Stimulated activated naive CD8-positive, alpha-beta T cell treated with anti-CD3 and anti-CD28 coated beads, Interleukin-15, Interleukin-2, amounts not matched to agents 100 ng/mL and 50 ng/mL, for 24 hours (primary cell): Measurements from ENCODE around the gene MYPN.
"Not testable (repeated sequence)": the region's sequence is repeated elsewhere in the genome, so short reads cannot be mapped to it uniquely, and the experiment has no call there.

Experiments used
- H3K27ac Mint-ChIP-seq: one replicate; pipeline ENCODE4 v1.8.0; 2021; ENCODE audit warnings: mild to moderate bottlenecking, mixed read lengths
- H3K27me3 Mint-ChIP-seq: one replicate; pipeline ENCODE4 v1.8.0; 2021; ENCODE audit warnings: mixed read lengths
- H3K36me3 Mint-ChIP-seq: one replicate; pipeline ENCODE4 v1.8.0; 2021; ENCODE audit warnings: low read depth, mixed read lengths
- H3K4me1 Mint-ChIP-seq: one replicate; pipeline ENCODE4 v1.8.0; 2021; ENCODE audit warnings: low read depth, mixed read lengths
- H3K4me3 Mint-ChIP-seq: one replicate; pipeline ENCODE4 v1.8.0; 2021; ENCODE audit warnings: mild to moderate bottlenecking, mixed read lengths
- H3K9me3 Mint-ChIP-seq: one replicate; pipeline ENCODE4 v1.8.0; 2021; ENCODE audit warnings: mixed read lengths

MYPN gene, protein sequence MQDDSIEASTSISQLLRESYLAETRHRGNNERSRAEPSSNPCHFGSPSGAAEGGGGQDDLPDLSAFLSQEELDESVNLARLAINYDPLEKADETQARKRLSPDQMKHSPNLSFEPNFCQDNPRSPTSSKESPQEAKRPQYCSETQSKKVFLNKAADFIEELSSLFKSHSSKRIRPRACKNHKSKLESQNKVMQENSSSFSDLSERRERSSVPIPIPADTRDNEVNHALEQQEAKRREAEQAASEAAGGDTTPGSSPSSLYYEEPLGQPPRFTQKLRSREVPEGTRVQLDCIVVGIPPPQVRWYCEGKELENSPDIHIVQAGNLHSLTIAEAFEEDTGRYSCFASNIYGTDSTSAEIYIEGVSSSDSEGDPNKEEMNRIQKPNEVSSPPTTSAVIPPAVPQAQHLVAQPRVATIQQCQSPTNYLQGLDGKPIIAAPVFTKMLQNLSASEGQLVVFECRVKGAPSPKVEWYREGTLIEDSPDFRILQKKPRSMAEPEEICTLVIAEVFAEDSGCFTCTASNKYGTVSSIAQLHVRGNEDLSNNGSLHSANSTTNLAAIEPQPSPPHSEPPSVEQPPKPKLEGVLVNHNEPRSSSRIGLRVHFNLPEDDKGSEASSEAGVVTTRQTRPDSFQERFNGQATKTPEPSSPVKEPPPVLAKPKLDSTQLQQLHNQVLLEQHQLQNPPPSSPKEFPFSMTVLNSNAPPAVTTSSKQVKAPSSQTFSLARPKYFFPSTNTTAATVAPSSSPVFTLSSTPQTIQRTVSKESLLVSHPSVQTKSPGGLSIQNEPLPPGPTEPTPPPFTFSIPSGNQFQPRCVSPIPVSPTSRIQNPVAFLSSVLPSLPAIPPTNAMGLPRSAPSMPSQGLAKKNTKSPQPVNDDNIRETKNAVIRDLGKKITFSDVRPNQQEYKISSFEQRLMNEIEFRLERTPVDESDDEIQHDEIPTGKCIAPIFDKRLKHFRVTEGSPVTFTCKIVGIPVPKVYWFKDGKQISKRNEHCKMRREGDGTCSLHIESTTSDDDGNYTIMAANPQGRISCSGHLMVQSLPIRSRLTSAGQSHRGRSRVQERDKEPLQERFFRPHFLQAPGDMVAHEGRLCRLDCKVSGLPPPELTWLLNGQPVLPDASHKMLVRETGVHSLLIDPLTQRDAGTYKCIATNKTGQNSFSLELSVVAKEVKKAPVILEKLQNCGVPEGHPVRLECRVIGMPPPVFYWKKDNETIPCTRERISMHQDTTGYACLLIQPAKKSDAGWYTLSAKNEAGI (N-terminal part only)

GRCh38 chr10:68109331-68109730 lies at the start of gene MYPN:
Gene MYPN, plus strand, starts transcription at chr10:68109488. Its CDS starts 11,951 bp downstream, at chr10:68121439.
- no peaks in the 10 kb centered on the region for H3K4me1 Mint-ChIP-seq
- H3K9me3 Mint-ChIP-seq, result no peaks in the 10 kb centered on the region
- H3K4me3 Mint-ChIP-seq, result no peak within 1 kb of the TSS
- H3K27me3 Mint-ChIP-seq, result peaks cover 7% of the 10 kb centered on the region
- H3K36me3 Mint-ChIP-seq, result no peaks in the 10 kb centered on the region
- no peak within 1 kb of the TSS for H3K27ac Mint-ChIP-seq

DNA sequence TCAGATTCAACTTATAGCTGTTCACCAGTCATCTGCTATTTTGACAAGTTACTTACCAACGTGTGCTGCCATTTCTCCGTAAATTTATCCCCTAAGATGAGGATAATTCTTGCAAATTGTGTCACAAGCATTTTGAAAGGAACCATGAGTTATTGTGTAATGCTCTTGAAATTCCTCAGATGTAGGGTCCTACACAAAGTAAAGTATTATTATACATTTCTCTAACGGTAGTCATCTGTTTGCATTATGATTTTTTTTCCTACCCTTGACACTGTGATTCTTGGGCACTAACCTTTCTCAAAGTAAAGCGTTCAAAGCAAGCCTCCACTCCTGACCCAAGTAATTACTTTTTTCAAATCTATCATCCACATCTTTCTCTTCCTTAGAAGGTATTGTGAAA lies 42.3 kb upstream of the MYPN start:
- Mint-ChIP-seq H3K27ac (no peak overlapping the region), H3K4me1 (peaks cover 42% of the 10 kb centered on the region), H3K36me3 (peaks cover 49% of the 10 kb centered on the region), H3K27me3 (no peaks in the 10 kb centered on the region), H3K9me3 (no peaks in the 10 kb centered on the region), H3K4me3 (no peak overlapping the region)

DNA sequence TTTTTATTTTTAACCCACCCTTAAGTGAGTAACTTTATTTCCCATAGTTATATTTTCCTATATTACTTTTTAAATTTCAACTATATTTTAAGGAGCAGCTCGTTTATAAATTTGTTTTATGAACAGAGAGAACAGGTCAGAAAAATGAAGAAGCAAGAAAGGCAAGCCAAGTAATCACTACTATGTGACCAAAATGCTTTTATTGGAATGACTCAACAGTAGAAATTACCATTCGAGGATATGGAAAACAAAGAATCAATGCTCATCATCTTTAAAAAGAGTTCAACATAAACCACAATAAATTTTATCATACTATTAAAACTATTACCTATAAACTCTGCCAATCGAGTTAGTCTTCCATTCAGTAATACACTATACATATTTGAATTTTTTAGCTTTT lies 41.8 kb upstream of the MYPN start:
- H3K4me1 Mint-ChIP-seq, result peaks cover 47% of the 10 kb centered on the region
- H3K27ac Mint-ChIP-seq, result no peak overlapping the region

GRCh38 chr10:68073631-68074030 lies 35.7 kb upstream of the MYPN start:
- peaks cover 54% of the 10 kb centered on the region for H3K4me1 Mint-ChIP-seq
- H3K9me3 Mint-ChIP-seq, result no peaks in the 10 kb centered on the region
- H3K36me3 Mint-ChIP-seq, result peaks cover 29% of the 10 kb centered on the region

More for the DNA sequence above, 41.8 kb upstream of the MYPN start:
- Mint-ChIP-seq H3K9me3 (no peaks in the 10 kb centered on the region), H3K27me3 (no peaks in the 10 kb centered on the region), H3K4me3 (no peak overlapping the region), H3K36me3 (peaks cover 50% of the 10 kb centered on the region)

DNA sequence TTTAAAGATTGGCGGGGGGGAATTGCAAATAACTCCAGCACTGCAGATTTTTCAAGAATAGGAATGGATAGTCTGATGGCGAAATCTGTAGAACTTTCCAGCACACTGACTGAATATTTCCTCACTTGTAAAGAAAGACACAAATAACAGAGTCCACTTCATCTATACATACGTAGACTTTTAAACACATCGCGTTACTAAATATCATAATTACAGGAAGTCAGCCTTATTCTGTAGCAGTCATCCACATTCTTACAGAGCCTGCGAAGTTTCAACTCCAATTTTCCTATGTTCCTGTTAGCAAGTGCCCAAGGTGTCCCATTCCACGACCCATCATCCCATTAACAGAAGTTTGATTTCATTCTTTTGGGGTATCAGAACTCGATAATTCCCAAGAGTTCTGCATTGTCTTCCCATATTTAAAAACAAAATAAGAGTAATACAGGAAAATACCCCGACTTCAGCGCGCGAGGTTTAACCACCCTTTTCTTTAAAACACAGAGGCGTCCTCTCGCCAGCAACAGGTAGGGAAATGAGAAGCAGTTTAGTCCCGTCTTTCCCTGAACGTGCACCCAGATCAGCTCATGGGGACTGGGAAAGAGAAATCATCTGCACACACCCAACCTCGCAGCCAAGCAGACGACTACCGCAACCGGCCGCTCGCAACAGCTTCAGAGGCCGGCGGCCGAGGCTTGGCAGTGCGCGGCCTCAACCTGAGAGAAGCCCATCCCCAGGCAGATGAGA lies 35.1 kb upstream of the MYPN start:
- H3K9me3 Mint-ChIP-seq, result no peaks in the 10 kb centered on the region
- H3K27ac Mint-ChIP-seq, result peak overlapping the region; percentile 92
- no peaks in the 10 kb centered on the region for H3K27me3 Mint-ChIP-seq
- H3K4me1 Mint-ChIP-seq, result peaks cover 52% of the 10 kb centered on the region
- peak overlapping the region; percentile 97 for H3K4me3 Mint-ChIP-seq
- peaks cover 27% of the 10 kb centered on the region for H3K36me3 Mint-ChIP-seq

More at GRCh38 chr10:68073631-68074030, 35.7 kb upstream of the MYPN start:
- Mint-ChIP-seq H3K27ac (peak overlapping the region; percentile 92), H3K4me3 (peak overlapping the region; percentile 97), H3K27me3 (no peaks in the 10 kb centered on the region)

GRCh38 chr10:68074775-68075549 lies 34.3 kb upstream of the MYPN start, which contains the start of gene HERC4:
Gene HERC4, minus strand, starts transcription at chr10:68075283. Its CDS starts 2,175 bp downstream, at chr10:68073108.
- H3K9me3 Mint-ChIP-seq, result no peaks in the 10 kb centered on the region
- peaks cover 44% of the 10 kb centered on the region for H3K4me1 Mint-ChIP-seq
- H3K4me3 Mint-ChIP-seq, result peak within 1 kb of the TSS; percentile 97
- H3K36me3 Mint-ChIP-seq, result peaks cover 25% of the 10 kb centered on the region
- H3K27me3 Mint-ChIP-seq, result no peaks in the 10 kb centered on the region
- peak within 1 kb of the TSS; percentile 92 for H3K27ac Mint-ChIP-seq

GRCh38 chr10:68075550-68076004 lies 33.7 kb upstream of the MYPN start:
- Mint-ChIP-seq H3K9me3 (no peaks in the 10 kb centered on the region), H3K4me1 (peaks cover 43% of the 10 kb centered on the region), H3K27ac (peak overlapping the region; percentile 75), H3K4me3 (peak overlapping the region; percentile 97), H3K27me3 (no peaks in the 10 kb centered on the region), H3K36me3 (peaks cover 24% of the 10 kb centered on the region)

DNA sequence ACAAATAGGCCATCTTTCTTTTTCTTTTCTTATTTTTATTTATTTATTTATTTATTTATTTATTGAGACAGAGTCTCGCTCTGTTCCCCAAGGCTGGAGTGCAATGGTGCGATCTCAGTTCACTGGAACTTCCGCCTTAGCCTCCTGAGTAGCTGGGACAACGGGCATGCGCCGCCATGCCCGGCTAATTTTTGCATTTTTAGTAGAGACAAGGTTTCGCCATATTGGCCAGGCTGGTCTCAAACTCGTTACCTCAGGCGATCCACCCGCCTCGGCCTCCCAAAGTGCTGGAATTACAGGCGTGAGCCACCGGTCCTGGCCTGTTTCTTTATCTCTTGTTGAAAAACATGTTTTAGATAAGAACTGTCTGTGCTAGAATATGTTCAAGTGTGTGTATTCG lies 33.2 kb upstream of the MYPN start:
- Mint-ChIP-seq H3K4me1 (peaks cover 38% of the 10 kb centered on the region), H3K36me3 (peaks cover 19% of the 10 kb centered on the region)
- not testable (repeated sequence) for H3K27ac Mint-ChIP-seq, H3K4me3 Mint-ChIP-seq, H3K27me3 Mint-ChIP-seq, H3K9me3 Mint-ChIP-seq

- H3K27ac Mint-ChIP-seq, result no peak overlapping the region
- no peaks in the 10 kb centered on the region for H3K27me3 Mint-ChIP-seq
- no peaks in the 10 kb centered on the region for H3K9me3 Mint-ChIP-seq
- H3K36me3 Mint-ChIP-seq, result peaks cover 9% of the 10 kb centered on the region
- H3K4me3 Mint-ChIP-seq, result no peak overlapping the region
- peaks cover 29% of the 10 kb centered on the region for H3K4me1 Mint-ChIP-seq
These were observed 32.3 kb upstream of the MYPN start for GRCh38 chr10:68077026-68077425.

DNA sequence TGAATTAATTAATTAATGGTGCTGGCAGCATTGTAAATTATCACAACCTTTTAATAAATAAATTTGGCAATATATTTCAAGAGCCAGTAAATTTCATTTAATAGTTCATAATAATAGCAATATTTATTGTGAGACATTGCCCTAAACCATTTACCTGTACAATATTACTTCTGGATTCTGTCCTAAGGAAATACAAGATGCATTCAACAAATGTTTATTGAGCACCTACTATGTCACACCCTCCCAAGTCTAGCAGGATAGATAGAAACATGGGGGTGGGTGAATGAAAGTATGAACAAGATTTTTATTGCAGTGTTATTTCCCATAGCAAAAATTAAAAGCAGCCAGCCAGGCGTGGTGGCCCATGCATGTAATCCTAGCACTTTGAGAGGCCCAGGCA lies 29.9 kb upstream of the MYPN start:
- Mint-ChIP-seq H3K4me1 (peaks cover 9% of the 10 kb centered on the region), H3K27me3 (peaks cover 4% of the 10 kb centered on the region)

DNA sequence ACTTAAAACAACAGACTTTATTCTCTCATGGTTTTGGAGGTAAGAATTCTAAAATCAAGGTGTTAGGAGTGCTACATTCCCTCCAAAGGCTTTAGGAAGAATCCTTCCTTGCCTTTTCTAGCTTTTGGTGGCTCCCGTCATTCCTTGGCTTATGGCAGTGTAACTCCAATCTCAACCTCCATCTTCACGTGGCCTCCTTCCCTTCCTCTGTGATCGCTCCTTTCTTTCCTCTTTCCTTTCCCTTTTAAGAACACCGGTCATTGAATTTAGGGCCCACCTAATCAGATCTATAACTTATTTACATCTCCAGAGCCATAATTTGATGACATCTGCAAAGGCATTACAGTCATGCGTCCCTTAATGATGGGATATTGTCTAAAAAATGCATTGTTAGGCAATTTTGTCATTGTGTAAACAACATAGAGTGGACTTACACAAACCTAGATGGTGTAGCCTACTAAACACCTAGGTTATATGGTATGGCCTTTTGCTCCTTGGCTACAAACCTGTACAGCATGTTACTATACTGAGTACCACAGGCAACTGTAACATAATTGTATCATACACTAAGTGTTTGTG lies 28.3 kb upstream of the MYPN start:
- Mint-ChIP-seq H3K36me3 (no peaks in the 10 kb centered on the region), H3K27ac (no peak overlapping the region), H3K4me3 (no peak overlapping the region), H3K27me3 (peaks cover 4% of the 10 kb centered on the region), H3K9me3 (no peaks in the 10 kb centered on the region), H3K4me1 (peaks cover 3% of the 10 kb centered on the region)

More for the DNA sequence above, 29.9 kb upstream of the MYPN start:
- Mint-ChIP-seq H3K4me3 (no peak overlapping the region), H3K9me3 (no peaks in the 10 kb centered on the region), H3K27ac (no peak overlapping the region), H3K36me3 (no peaks in the 10 kb centered on the region)

DNA sequence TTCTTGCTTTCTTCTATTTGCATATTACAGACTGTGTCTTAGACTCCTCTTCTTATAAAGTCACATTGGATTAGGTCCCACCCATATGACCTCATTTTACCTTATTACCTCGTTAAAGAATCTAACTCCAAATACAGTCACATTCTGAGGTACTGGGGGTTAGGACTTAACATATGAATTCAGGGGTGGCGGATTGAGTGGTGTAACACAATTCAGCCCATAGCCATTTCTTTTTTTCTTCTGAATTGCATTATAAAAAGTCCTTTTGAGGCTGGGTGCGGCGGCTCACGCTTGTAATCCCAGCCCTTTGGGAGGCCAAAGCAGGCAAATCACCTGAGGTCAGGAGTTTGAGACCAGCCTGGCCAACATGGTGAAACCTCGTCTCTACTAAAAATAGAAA lies 27.4 kb upstream of the MYPN start:
- no peaks in the 10 kb centered on the region for H3K9me3 Mint-ChIP-seq

GRCh38 chr10:68082872-68083271 lies 26.4 kb upstream of the MYPN start:
- Mint-ChIP-seq H3K4me3 (no peak overlapping the region), H3K27me3 (peaks cover 7% of the 10 kb centered on the region), H3K36me3 (no peaks in the 10 kb centered on the region), H3K9me3 (no peaks in the 10 kb centered on the region), H3K27ac (no peak overlapping the region), H3K4me1 (no peaks in the 10 kb centered on the region)

More for the DNA sequence above, 27.4 kb upstream of the MYPN start:
- peaks cover 4% of the 10 kb centered on the region for H3K27me3 Mint-ChIP-seq
- no peak overlapping the region for H3K27ac Mint-ChIP-seq
- H3K4me3 Mint-ChIP-seq, result no peak overlapping the region
- no peaks in the 10 kb centered on the region for H3K36me3 Mint-ChIP-seq
- H3K4me1 Mint-ChIP-seq, result no peaks in the 10 kb centered on the region
